Limb (tissue), 2 donors: ENCODE measurements around the gene RNF220.

Source experiments
- DNase-seq, 2 donors: peaks; one replicate each; pipeline ENCODE4 v3.0.0-alpha.2; 2016; ENCODE audit errors: extremely low spot score in 2 of 2

Gene RNF220

DNA sequence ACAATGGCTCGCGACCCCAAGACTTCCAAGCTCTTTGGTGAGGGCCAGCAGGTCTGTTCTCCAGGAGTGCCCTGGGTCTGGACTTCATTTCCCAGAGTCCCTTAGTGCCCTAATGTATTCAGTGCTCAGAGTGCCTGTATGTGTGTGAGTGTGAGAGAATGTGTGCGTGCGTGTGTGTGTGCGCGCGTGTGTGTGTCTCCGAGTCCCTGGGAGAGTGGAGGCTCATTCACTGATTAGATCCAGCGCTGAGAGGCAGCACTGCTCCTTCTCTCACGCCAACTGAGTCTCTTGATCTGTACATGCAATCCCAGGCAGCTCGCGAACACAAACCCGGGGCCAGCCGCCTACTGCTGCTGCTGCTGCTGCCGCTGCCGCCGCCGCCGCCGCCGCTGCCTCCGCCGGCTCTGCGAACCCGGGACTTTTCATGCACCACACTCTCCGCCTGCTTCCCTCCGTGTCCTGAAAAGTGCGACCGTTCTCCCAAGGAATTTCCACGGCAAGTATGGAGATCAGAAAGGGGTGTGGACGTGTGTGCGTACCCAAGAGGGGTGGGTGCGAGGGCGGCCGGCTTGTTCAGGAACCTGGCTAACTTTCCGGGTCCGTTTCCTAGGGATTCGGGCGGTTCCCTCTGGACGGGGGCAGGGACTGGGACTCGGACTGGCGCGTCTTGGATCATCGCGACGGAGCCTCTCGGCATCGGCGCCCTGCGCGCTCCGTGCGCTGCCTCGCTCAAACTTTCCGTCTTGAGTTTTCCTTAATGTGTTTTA is at the start of gene RNF220:
RNF220 (plus strand) TSS at position 225 of the 767 bp plus-strand sequence.
- peak; percentile 74 to 81 for DNase-seq

DNA sequence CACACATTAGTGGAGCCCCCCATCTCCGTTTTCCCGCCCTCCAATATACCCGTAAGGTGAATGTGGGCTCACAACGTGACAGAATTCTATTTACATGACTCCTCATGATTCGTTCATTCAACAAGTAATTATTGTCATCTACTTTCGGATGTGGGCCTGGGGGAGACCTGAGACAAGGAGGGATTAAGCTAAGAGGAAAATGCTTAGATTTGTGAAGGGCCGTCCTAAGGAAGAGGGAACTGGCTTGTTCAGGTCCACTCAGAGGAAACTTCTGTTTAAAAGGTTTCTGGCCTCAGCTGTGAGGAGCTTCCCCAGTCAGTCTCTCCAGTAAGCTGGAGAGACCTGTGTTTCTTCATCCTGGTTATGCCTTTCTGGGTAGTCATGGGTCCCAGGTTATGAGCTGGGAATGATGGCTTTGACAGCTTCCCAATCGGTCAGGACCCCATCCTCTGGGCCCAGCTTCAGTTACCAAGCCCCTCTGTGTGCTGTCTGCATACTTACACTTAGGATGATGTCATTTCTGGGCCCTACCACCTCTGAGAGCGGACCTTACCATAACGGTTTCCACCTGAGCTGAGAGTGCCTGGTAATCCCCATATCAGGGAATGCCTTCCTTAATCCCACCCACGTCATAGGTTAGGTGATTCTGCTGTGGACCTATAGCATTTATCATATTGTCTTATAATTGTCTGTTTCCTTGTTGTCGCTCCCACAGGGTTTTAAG is 49.3 kb upstream of the RNF220 start:
- DNase-seq: no peak

GRCh38 chr1:44357710-44358109 is 47.3 kb upstream of the RNF220 start:
- DNase-seq: no peak

DNA sequence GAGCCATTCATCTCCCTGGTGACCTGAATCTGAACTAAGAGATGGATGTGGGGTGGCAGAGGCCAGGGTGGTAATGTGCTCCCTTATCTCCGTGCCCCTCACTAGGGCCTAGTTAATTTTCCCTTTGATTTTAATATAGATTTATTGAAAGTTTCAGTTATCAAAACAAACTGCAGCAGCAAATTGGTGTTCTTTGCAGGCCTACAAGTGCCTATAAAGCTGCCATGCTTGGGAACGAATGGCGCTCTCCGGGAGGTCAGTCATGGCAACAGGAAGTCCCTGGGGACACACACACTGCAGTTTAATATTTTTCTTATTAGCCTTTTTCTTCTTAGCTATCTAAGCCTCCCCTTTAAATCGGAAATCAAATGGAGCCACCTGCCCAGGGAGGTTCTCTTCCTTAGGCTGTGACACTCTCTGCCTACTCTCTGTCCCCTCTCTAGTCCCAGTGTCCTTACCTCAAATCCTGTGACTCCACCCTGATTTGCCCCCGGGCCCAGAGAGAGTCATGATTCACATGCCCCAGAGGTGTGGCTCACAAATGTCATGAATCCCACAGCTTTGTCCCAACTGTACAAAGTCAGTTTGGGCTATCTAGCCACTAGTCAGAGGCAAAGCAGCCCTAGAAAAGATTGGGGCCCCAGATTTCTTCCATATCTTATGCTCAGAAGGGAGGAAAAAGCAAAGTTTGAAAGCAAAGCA is 45.7 kb upstream of the RNF220 start:
- no peak for DNase-seq

DNA sequence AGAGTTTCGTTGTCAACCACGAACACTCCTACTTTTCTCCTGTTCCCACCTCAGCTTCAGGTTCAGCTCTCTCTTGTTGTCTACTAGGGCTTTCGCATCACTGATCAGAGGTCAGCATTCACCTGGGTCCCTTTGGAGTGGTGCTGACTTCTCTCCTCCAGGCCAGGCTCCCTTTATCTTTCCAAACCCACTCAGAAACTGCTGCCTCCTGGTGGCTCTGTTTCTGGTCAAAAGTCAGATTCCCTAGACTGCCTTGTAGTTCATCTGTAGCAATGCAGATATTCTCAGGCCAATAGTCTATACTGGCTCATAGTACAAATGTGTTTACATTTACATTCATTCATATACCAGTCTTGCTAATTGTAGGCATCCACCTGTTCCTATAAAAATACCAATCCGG is 43.6 kb upstream of the RNF220 start:
- DNase-seq: no peak

GRCh38 chr1:44366371-44366975 is 38.6 kb upstream of the RNF220 start:
- no peak for DNase-seq

- DNase-seq: no peak
Observed at GRCh38 chr1:44367944-44368343, 37.1 kb upstream of the RNF220 start.

DNA sequence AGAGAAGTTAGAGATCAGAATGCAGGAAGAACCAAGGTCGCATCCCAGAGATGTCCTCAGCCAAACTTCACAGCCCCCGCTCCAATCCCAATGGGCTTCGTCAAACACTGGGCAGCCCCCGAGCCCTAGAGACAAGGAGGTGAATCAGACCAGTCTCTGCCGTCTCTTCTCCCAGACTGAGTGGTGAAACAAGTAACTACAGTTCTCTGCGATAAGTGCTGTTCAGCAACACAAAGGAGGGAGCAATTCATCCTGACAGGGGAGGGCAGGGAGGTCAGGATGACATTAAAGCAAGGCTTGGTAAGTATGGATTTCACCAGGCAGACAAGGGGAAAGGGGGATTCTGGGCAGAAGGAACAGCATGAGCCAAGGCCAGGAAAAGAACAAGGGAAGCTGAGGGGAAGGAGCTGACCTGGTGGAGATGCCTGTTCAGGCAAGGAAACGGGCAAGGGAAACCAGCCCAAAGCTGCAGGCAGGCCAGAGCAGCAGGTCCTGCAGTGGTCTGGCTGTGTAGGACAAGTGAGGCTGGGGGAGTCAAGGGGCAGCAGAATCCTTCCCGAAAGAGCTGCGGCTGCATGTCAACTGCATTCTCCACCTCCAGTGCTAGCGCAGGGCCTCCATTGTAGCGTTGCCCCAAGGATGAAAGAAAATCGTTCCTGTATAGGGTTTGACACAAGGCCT is 36.4 kb upstream of the RNF220 start:
- no peak for DNase-seq

DNA sequence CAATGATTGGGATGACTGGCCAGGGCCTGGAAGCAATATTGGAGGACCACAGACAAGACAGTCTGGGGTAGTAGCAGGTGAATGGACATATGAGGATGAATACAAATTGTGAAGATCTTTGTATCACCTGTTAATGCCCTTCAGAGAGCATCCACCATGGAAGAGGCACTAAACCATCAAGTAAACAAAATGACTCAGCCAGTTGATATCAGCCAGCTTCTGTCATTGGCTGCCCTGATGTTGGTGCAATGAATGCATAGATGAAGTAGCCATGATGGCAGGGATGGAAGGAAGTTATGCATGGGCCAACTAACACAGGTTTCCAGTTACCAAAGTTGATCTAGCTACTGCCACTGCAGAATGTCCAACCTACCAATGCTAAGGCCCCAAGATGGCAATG is 33.8 kb upstream of the RNF220 start:
- no peak for DNase-seq

- DNase-seq: no peak
Observed at GRCh38 chr1:44375547-44375946, 29.5 kb upstream of the RNF220 start.

DNA sequence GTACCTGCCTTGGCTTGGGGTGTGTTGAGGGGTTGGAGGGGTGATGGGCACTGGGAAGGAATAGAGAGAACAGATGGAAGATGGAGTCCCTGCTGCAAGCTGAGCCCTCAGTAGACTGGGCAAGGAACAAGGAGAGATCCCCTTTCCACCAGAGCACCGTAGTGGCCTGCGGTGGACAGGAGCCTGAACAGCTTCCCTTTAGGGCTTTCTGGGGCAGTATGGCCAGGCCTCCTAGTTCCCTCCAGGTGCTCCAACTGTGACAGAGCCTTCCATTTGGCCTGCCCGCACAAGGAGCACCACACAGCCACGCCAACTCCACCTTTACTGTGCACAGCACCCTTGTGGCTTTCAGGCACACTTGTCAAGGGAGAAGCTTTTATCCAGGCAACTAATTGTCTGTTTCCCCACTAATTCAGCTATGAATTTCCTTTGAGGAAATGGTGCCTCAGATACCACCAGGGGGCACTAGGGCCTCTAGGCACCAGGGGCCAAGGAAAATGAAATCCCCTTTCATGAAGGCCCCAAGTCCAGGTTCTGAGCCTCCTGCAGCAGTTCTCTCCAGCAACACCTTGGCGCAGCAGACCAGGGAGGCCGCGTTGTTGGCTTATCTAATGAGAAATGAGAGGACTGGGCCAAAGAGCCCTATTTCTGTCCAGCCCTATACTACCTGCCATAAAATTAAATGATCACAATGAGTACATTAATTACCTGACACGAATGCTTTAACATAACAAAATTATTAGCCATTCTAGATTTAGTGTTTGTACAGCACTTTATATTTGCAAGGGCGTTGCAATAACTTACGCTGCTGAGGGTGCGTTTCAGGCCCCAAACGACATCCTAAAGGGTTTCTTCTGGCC is 26.9 kb upstream of the RNF220 start:
- DNase-seq: peak; percentile 43 to 51

DNA sequence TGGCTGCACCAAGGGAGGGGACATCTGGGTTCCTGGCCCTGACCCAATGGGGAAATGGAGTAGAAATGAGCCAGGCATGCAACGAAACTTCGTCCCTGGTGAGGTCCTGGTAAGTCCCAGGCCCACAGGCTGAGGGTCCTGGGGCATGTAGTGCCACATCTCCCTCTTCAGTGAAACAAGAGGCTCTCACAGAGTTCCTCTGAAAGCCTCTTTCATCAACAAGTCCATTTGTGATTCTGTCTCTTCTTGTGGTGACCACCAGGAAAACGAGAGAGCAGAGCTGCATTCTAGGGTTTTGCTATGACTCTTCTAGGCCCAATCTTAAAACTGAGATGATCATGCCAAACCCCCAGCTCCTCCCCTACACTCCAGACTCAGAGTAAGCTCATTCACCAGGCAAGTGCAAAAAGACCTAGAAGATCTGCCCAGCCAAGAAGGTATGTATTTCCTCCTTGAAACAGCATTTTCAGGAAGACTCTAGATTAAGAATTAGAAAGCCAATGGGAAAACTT is 24.3 kb upstream of the RNF220 start:
- no peak for DNase-seq

GRCh38 chr1:44388551-44388950 is 16.5 kb upstream of the RNF220 start:
- DNase-seq: no peak

GRCh38 chr1:44389437-44389836 is 15.6 kb upstream of the RNF220 start:
- DNase-seq: no peak

DNA sequence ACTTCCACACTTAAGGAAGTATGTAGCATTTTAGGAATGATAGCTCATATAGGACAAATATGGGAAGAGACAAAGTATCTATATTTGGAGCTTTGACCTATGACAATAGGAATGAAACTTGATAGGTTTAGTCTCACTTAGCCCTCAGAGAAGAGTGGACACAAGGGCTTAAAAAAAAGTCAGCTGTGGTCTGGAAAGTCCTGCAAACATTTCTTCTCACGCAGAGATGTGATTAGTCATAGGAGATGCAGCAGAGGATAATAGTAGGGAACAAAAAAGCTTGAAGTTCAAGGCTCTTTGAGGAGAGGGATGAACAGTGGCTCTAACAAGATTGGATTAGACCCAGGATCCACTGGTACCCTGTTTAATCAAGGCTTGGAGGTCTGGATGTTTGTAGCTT is 14.8 kb upstream of the RNF220 start:
- no peak for DNase-seq

- DNase-seq: no peak
Observed at GRCh38 chr1:44401256-44402228, 3.5 kb upstream of the RNF220 start.

GRCh38 chr1:44405798-44406736 is 1.0 kb downstream of the RNF220 start:
- DNase-seq: peak in 1 of 2 donors; percentile 62
